SK-N-MC (cell line): Measurements from ENCODE around the gene INMT.

ENCODE experiments used
- DNase-seq: peaks from one replicate; pipeline ENCODE4 v3.0.0-alpha.2; 2011; ENCODE audit warnings: low read depth, low spot score
- H3K27ac ChIP-seq: fragments of 200-600 bp; sonication (generic); 2 replicates; pipeline ENCODE4 v1.5.1; 2016; ENCODE audit warnings: mixed run types
- H3K36me3 ChIP-seq: fragments of 200-600 bp; sonication (generic); 2 replicates; pipeline ENCODE4 v1.6.1; 2017; ENCODE audit warnings: antibody characterized with exemption, low read length, mixed read lengths; ENCODE audit not compliant: insufficient read depth
- H3K4me3 ChIP-seq: fragments of 200-600 bp; sonication (generic); 2 replicates; pipeline ENCODE4 v1.5.1; 2016
- H3K9ac ChIP-seq: fragments of 200-600 bp; sonication (generic); 2 replicates; pipeline ENCODE4 v1.8.0; 2017; ENCODE audit warnings: mixed run types, mixed read lengths; ENCODE audit not compliant: insufficient read length
- H3K9me3 ChIP-seq: fragments of 200-600 bp; sonication (generic); 2 replicates; pipeline ENCODE4 v1.6.1; 2017; ENCODE audit warnings: low read depth, mild to moderate bottlenecking, antibody characterized with exemption, low read length, moderate library complexity, mixed read lengths
- EZH2 ChIP-seq: fragments of 200-600 bp; sonication (generic); IDR thresholded peaks from one replicate; pipeline ENCODE4 v1.6.1; 2017; ENCODE audit warnings: antibody characterized with exemption
- FOXP2 ChIP-seq: optimal IDR thresholded peaks from 2 replicates; pipeline ENCODE3; 2011; ENCODE audit warnings: mild to moderate bottlenecking, moderate library complexity; ENCODE audit not compliant: insufficient read depth; ENCODE audit errors: extremely low read length, control extremely low read depth
- POLR2AphosphoS5 ChIP-seq: IDR thresholded peaks from 2 replicates; pipeline ENCODE4 v1.6.1; 2012; ENCODE audit warnings: mild to moderate bottlenecking, low read depth, low read length, borderline replicate concordance

Gene INMT

DNA sequence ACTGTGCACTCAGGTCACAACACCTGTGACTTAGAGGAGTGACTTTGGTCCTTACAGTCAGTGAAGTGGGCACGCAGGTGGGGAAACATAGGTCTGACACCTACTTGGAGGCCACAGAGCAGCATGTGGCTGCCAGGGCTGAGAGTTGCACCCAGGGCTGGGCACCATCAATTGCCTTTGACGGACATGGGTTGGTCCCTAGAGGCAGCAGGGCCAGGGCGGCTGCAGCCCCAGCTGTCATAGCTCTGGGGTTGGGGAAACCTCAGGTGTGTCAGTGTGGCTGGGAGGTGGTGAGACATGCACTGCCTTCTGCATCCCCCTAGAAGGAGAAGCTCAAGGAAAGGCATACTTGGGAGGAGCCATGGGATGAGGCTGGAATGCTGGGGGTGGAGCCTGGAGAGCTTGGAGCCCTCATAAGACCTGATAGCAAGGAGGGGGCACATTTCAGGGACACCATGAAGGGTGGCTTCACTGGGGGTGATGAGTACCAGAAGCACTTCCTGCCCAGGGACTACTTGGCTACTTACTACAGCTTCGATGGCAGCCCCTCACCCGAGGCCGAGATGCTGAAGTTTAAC, at the start of gene INMT:
Gene INMT (plus strand): TSS at position 440 of the 578 bp plus-strand sequence. CDS start 16 bp downstream, at position 456.
- no peaks in the 10 kb centered on the region for H3K36me3 ChIP-seq
- TF ChIP-seq POLR2AphosphoS5 = no peak
- TF ChIP-seq FOXP2 = no peak
- no peak for TF ChIP-seq EZH2
- H3K9ac ChIP-seq = no peak within 1 kb of the TSS
- no peaks in the 10 kb centered on the region for H3K9me3 ChIP-seq
- H3K27ac ChIP-seq = no peak within 1 kb of the TSS
- no peak within 1 kb of the TSS for H3K4me3 ChIP-seq
- no peak for DNase-seq

DNA sequence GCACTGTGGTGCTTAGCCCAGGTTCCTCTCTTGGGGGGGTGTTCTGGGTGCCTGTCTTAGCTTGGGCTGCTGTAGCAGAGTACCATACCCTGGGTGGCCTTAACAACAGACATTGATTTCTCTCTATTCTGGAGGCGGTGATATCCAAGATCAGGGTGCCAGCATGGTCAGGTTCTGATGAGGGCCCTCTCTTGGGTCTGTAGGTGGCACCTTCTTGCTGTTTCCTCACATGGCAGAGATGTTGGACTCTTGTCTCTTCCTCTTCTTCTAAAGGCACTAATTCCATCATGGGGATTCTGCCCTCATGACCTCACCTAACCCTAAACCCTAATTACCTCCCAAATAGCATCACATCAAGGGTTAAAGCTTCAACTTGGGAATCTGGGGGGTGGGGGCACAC, 49.7 kb upstream of the INMT start:
- Histone ChIP-seq H3K9ac (no peak overlapping the region), H3K27ac (no peak overlapping the region), H3K9me3 (no peaks in the 10 kb centered on the region), H3K36me3 (no peaks in the 10 kb centered on the region), H3K4me3 (no peak overlapping the region)
- DNase-seq = no peak
- TF ChIP-seq FOXP2 = no peak
- no peak for TF ChIP-seq POLR2AphosphoS5
- TF ChIP-seq EZH2 = no peak

DNA sequence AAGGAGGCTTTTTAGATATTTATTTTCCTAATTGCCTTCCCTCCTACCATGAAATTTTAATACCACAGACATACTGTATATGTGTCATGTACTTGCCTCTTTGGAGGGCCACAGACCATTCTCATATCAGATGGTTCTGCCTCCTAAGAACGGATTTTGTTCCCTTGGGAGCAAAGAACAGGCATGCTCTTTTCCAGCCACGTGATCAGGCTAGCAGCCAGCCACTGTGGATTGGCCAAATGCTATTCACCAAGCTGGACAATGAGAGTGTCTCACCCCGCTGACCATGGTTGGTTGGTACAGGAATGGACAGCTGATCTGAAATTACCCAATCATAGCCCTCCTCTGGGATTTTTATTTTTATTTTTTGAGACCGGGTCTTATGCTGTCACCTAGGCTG, 48.2 kb upstream of the INMT start:
- H3K9me3 ChIP-seq = no peaks in the 10 kb centered on the region
- TF ChIP-seq POLR2AphosphoS5 (no peak), EZH2 (no peak), FOXP2 (no peak)
- H3K9ac ChIP-seq = no peak overlapping the region
- no peaks in the 10 kb centered on the region for H3K36me3 ChIP-seq
- H3K27ac ChIP-seq = no peak overlapping the region
- no peak overlapping the region for H3K4me3 ChIP-seq
- no peak for DNase-seq

DNA sequence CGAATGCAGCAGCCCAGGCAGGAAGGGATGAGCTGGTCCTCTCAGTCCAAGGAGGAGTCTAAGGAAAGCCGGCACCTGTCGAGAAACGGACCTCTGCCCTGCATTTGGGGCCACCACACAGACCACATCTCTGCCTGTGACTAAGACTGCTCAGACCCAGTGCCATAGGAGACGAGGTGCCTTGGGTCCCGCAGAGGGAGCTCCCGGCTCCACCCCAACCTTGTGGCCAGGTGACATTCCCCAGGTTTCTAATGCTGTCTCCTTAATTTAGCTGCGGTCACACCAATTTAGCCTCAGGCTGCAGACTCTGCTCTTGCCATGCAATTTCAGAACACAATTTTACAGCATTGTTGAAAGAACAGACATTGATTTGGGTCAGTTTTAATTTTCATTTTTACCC, 46.9 kb upstream of the INMT start:
- H3K4me3 ChIP-seq = no peak overlapping the region
- no peaks in the 10 kb centered on the region for H3K9me3 ChIP-seq
- no peak overlapping the region for H3K27ac ChIP-seq

DNA sequence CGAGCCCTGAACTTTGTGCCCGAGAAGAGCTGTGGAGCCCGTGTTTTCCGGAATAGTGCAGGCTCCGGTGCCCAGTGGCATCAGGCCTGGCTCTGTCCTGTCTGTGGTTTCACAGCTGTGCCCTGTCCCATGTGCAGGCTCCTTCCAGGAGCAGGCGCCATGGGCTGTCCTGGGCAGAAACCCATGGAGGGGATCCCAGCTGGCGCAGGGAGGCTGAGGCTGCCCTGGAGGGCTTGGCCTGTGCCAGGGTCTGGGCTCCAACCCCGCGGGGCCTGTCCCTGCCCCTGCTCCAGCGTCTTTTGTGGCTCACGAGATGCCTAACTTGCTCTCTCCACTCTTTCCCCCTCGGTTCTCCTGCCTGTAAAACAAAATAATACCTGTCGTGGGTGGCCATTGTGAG, 46.3 kb upstream of the INMT start:
- Histone ChIP-seq H3K36me3 (no peaks in the 10 kb centered on the region), H3K9ac (no peak overlapping the region), H3K27ac (no peak overlapping the region), H3K9me3 (no peaks in the 10 kb centered on the region), H3K4me3 (no peak overlapping the region)
- DNase-seq = no peak
- TF ChIP-seq FOXP2 (no peak), EZH2 (no peak), POLR2AphosphoS5 (no peak)

More for the DNA sequence above, 46.9 kb upstream of the INMT start:
- DNase-seq = no peak
- Histone ChIP-seq H3K9ac (no peak overlapping the region), H3K36me3 (no peaks in the 10 kb centered on the region)
- no peak for TF ChIP-seq POLR2AphosphoS5
- no peak for TF ChIP-seq EZH2
- no peak for TF ChIP-seq FOXP2

DNA sequence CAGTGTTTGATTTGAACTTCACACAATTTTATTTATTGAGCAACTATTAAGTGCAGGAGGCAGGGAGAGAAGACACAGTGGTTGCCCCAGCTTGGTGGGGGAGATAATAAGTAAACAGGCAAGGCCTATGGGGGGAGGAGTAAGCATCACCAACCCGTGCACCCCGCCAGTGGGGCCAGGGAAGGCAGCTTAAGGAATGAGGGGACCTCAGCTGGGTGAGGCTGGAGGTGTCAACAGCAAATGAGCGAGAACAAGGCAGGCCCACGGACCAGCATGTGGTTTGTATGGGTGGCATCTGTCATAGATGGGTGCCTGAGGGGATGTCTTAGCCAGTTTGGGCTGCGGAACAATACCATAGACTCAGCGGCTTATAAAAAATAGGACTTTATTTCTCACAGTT, 45.6 kb upstream of the INMT start:
- Histone ChIP-seq H3K36me3 (no peaks in the 10 kb centered on the region), H3K27ac (no peak overlapping the region), H3K9ac (no peak overlapping the region), H3K4me3 (no peak overlapping the region), H3K9me3 (no peaks in the 10 kb centered on the region)
- no peak for DNase-seq
- TF ChIP-seq POLR2AphosphoS5 (no peak), FOXP2 (no peak), EZH2 (no peak)

DNA sequence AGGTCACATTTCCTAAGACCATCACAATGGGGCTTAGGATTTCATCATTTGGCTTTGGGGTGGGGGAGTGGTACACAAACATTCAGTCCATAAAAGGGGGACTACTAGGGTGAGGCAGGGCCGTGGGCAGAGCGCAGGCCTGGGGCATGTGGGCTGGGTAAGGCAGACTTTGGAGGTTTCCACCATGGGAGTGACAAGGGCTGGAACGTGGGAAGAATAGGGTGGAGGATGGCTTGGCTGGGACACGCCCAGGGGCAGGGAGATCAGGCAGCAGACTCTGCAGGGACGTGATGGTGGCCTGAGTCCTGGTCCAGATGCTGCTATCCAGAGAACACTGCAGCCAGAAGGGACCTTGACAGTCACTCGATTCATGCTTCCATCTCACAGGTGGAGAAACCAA, 45.0 kb upstream of the INMT start:
- H3K27ac ChIP-seq = no peak overlapping the region
- TF ChIP-seq EZH2 (no peak), FOXP2 (no peak), POLR2AphosphoS5 (no peak)
- no peaks in the 10 kb centered on the region for H3K36me3 ChIP-seq
- DNase-seq = no peak
- no peaks in the 10 kb centered on the region for H3K9me3 ChIP-seq
- no peak overlapping the region for H3K9ac ChIP-seq
- no peak overlapping the region for H3K4me3 ChIP-seq

DNA sequence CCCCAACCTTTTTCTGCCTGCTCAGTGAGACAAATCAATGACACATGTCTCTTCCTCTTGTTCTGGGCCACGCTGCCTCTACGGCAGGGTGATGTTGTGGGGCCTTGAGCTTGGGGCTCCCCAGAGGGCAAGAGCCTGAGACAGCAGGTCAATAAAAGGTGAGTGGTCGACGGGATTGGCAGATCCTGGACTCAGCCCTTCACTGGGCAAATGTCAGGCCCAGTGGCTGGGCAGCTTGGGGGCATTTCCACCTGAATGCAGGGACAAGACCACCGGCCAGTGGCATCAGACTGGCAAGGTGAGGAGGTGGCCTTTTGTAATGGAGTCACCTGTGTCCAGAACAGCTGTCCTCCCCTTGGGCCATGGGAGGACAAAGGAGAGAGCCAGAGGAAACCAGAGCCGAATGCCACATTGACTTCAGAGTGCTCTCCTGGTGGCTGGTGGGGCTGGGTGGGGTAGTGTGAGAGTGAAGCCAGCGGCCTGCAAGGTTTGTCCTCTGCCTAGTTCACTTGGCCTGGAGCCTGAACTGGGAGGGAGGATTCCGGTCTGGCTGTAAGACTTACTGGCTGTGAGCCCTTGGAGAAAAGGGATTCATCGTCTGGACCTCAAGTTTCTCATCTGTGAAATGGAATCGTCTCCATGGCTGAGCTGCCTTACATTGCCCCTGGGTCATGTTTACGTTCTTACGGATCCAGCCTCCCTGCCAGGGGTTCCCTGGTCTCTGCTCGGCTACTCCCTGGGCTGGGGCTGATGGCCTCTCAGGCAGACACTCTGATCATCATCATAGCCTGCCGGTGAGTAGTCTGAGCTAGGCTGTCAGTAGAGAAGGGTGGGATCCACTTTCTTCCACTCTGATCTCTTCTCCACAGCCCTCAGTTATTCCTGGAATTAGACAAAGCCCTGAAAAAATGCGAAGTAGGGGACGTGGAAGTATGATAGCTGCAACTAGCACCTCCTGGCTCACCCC, 44.3 kb upstream of the INMT start:
- no peak overlapping the region for H3K4me3 ChIP-seq
- TF ChIP-seq FOXP2 = no peak
- no peak for TF ChIP-seq EZH2
- TF ChIP-seq POLR2AphosphoS5 = no peak
- no peak overlapping the region for H3K27ac ChIP-seq
- no peaks in the 10 kb centered on the region for H3K36me3 ChIP-seq
- H3K9me3 ChIP-seq = no peaks in the 10 kb centered on the region
- DNase-seq = no peak
- H3K9ac ChIP-seq = no peak overlapping the region

DNA sequence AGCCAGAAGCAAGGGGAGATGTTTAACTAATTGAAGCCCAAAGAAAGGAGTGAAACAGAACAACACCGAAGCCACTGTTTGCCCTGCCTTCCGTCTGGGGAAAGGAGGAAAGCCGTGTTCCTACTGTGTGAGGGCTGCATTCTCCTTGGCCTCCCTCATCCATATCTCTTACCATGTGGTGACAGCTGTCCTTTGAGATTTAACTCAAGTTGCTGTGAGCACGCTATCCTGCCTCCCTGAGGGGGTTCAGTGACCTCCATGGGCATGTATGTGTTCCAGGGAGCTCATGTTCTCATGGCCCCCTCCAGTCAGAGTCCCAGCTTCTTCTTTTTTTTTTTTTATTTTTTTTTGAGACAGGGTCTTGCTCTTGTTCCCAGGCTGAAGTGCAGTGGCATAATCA, 43.5 kb upstream of the INMT start:
- H3K27ac ChIP-seq = no peak overlapping the region
- H3K9ac ChIP-seq = no peak overlapping the region
- H3K36me3 ChIP-seq = no peaks in the 10 kb centered on the region
- no peak for TF ChIP-seq FOXP2
- no peak for TF ChIP-seq EZH2
- TF ChIP-seq POLR2AphosphoS5 = no peak
- DNase-seq = no peak
- H3K4me3 ChIP-seq = no peak overlapping the region
- H3K9me3 ChIP-seq = no peaks in the 10 kb centered on the region
